Heart left ventricle (tissue), 13 donors: ENCODE measurements around the gene YWHAQ.

Experiments used
- POLR2A ChIP-seq, 2 donors: fragments of 450-650 bp; IDR thresholded peaks; one replicate each; pipeline ENCODE4 v1.6.1; 2017; ENCODE audit warnings: antibody characterized with exemption in 2 of 2, mild to moderate bottlenecking in 2 of 2, moderate library complexity in 2 of 2
- TF ChIP-seq, protein P1 (sequence below), 12 donors: fragments of 200-600 bp; sonication (generic) in 4 of 12; IDR thresholded peaks; one replicate each; pipeline versions ENCODE4 v1.5.0 to v1.8.0; 2018 to 2022; ENCODE audit warnings: antibody characterized with exemption in 12 of 12, mild to moderate bottlenecking in 5 of 12
- donor health status: ischemic (EF 13 %, LVEDD 7.1; RV severe dilation, severe dysfunction).
- donor health status: DM: no; HTN: yes; CAD: no.
- donor health status: DM: no; HTN: no; CAD: no.
- donor health status: ischemic (EF 25% LVEDD 6.9; RV normal size, moderate dysfunction).
- donor health status: ischemic (EF 25% LVEDD 5.7; RV mildly dilated, moderate dysfunction).
- donor health status: ischemic (EF 35%, LVEDD 5.7; RV mildly dilated, moderate dysfunction).
- donor health status: nonischemic (EF 11% LVEDD 7.7; RV severe dilation, severe dysfunction).
- donor health status: DM: yes; HTN: yes; CAD: no.
- donor health status: PGD.
- donor health status: ischemic (EF 29% LVEDD 5.4; RV normal size, mild dysfunction).
- donor health status: nonischemic (EF 23%, LVEDD 6.1; RV moderate dilation, normal function).

DNA sequence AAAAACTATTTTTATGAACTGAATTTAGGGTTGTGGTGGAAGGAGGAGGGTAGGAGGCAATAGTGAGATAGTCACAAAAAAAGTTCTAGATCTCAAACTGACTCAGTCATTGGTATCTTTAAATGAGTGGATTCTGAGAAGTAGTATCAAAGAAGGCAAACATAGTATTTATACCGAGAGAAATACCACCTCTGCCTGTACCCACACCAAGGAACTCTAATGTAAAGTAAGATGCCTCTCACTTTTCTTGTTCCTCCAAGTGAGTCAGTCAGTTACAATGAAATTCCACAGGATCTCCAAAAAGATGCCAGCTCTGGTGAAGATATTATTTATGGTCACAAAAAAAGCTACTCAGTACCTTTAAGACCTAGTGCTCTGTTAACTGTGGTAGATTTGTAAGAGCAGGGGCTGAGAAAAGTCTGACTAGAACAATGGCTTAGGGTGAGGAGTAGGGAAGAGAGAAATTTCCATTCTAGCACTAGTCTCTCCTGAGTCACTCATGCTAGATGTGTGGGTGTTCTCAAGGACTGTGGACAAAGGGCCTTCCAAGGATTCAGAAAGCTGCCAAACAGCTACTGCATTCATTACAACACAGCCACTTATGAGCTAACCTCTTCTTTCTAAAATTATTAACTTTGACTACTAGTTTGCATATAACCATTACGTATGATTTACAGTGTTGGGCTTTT is 36.3 kb downstream of the YWHAQ start:
- TF ChIP-seq, protein P1, sequence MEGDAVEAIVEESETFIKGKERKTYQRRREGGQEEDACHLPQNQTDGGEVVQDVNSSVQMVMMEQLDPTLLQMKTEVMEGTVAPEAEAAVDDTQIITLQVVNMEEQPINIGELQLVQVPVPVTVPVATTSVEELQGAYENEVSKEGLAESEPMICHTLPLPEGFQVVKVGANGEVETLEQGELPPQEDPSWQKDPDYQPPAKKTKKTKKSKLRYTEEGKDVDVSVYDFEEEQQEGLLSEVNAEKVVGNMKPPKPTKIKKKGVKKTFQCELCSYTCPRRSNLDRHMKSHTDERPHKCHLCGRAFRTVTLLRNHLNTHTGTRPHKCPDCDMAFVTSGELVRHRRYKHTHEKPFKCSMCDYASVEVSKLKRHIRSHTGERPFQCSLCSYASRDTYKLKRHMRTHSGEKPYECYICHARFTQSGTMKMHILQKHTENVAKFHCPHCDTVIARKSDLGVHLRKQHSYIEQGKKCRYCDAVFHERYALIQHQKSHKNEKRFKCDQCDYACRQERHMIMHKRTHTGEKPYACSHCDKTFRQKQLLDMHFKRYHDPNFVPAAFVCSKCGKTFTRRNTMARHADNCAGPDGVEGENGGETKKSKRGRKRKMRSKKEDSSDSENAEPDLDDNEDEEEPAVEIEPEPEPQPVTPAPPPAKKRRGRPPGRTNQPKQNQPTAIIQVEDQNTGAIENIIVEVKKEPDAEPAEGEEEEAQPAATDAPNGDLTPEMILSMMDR (IDR thresholded peaks at IDR 0.05): no peak
- TF ChIP-seq POLR2A (IDR thresholded peaks at IDR 0.05): no peak
